SK-N-SH (cell line): Measurements from ENCODE around the gene IL2. TPM values are rescaled to one million over a fixed set of nuclear protein-coding genes. Genes with fewer than 3 reads are reported as not detected.

ENCODE experiments used
- CTCF ChIA-PET: fragments of 300-600, 350-600 bp; formaldehyde crosslinking; extraction: SDS; loops from one replicate; lab custom pipeline; 2021; lab: Yijun Ruan, JAX
- POLR2A ChIA-PET: fragments of 350-600 bp; sonication (Branson Sonifier 250); formaldehyde crosslinking; extraction: SDS; loops from one replicate; lab custom pipeline; 2020; ENCODE audit warnings: antibody characterized with exemption, inconsistent platforms; lab: Yijun Ruan, JAX
- DNase-seq: peaks from one replicate; pipeline ENCODE4 v3.0.0; 2012
- H2AFZ ChIP-seq: fragments of 200-600 bp; sonication (generic); 2 replicates; pipeline ENCODE4 v1.8.1; 2016; ENCODE audit warnings: antibody characterized with exemption, mild to moderate bottlenecking, low read depth
- H3F3A ChIP-seq: fragments of 200-600 bp; sonication (generic); replicated peaks from 2 replicates; pipeline ENCODE3; 2016; ENCODE audit warnings: antibody characterized with exemption, mild to moderate bottlenecking; ENCODE audit not compliant: insufficient read depth
- H3K27ac ChIP-seq, 2 experiments: fragments of 200-500 bp in 1 of 2; fragments of 200-600 bp in 1 of 2; sonication (Bioruptor generic) in 1 of 2; sonication (generic), shearing (Covaris generic) in 1 of 2; 2 replicates each; pipeline versions ENCODE4 v1.5.1 to v1.6.1; 2014 to 2016; ENCODE audit warnings: low read depth in 2 of 2, inconsistent platforms in 1 of 2, low read length in 1 of 2, mild to moderate bottlenecking in 1 of 2, mixed read lengths in 1 of 2
- H3K27me3 ChIP-seq: fragments of 200-600 bp; sonication (generic), shearing (Covaris generic); 2 replicates; pipeline ENCODE4 v1.6.1; 2016; ENCODE audit warnings: mixed run types; ENCODE audit not compliant: insufficient read depth
- H3K36me3 ChIP-seq, 2 experiments: fragments of 200-500 bp in 1 of 2; fragments of 200-600 bp in 1 of 2; sonication (Bioruptor generic) in 1 of 2; sonication (generic) in 1 of 2; replicated peaks in 1 of 2; 2 replicates each; pipeline versions ENCODE3 to v1.5.1; 2014 to 2016; ENCODE audit warnings: low read length in 1 of 2, mild to moderate bottlenecking in 1 of 2; ENCODE audit not compliant: insufficient read depth in 2 of 2, control insufficient read depth in 1 of 2
- H3K4me1 ChIP-seq, 2 experiments: fragments of 200-500 bp in 1 of 2; fragments of 200-600 bp in 1 of 2; sonication (Bioruptor generic) in 1 of 2; sonication (generic), shearing (Covaris generic) in 1 of 2; 2 replicates each; pipeline versions ENCODE4 v1.5.1 to v1.6.1; 2014 to 2016; ENCODE audit warnings: low read depth in 1 of 2, low read length in 1 of 2, mixed run types in 1 of 2; ENCODE audit not compliant: insufficient read depth in 2 of 2, control insufficient read depth in 1 of 2
- H3K4me2 ChIP-seq: fragments of 200-600 bp; sonication (generic), shearing (Covaris generic); 2 replicates; pipeline ENCODE4 v1.6.1; 2017; ENCODE audit warnings: mixed run types
- H3K4me3 ChIP-seq, 2 experiments: fragments of 200-500 bp in 1 of 2; fragments of 200-600 bp in 1 of 2; sonication (Bioruptor generic) in 1 of 2; sonication (generic), shearing (Covaris generic) in 1 of 2; 2 replicates each; pipeline versions ENCODE4 v1.5.1 to v1.8.1; 2014 to 2016; ENCODE audit warnings: low read depth in 2 of 2, inconsistent platforms in 1 of 2, low read length in 1 of 2, mild to moderate bottlenecking in 1 of 2, mixed read lengths in 1 of 2, moderate library complexity in 1 of 2
- H3K79me2 ChIP-seq: fragments of 200-600 bp; sonication (generic); 2 replicates; pipeline ENCODE4 v1.8.1; 2017; ENCODE audit warnings: mild to moderate bottlenecking; ENCODE audit not compliant: insufficient read depth
- H3K9ac ChIP-seq: fragments of 200-600 bp; sonication (generic); 2 replicates; pipeline ENCODE4 v1.6.1; 2017; ENCODE audit warnings: mixed run types
- H3K9me2 ChIP-seq: fragments of 200-600 bp; sonication (generic); 2 replicates; pipeline ENCODE4 v1.6.1; 2017; ENCODE audit warnings: mixed run types
- H3K9me3 ChIP-seq: fragments of 200-600 bp; sonication (generic); 2 replicates; pipeline ENCODE4 v1.6.1; 2017; ENCODE audit warnings: mixed run types, mild to moderate bottlenecking, moderate library complexity
- H4K20me1 ChIP-seq: fragments of 200-600 bp; sonication (generic); 2 replicates; pipeline ENCODE4 v1.6.1; 2017; ENCODE audit warnings: mild to moderate bottlenecking, mixed run types; ENCODE audit not compliant: insufficient read depth
- EP300 ChIP-seq, 2 experiments: IDR thresholded peaks; 2 replicates each; pipeline versions ENCODE4 v1.4.0 to v1.6.1; 2012; ENCODE audit warnings: borderline replicate concordance in 1 of 2, low read depth in 1 of 2, low read length in 1 of 2
- EZH2phosphoT487 ChIP-seq: fragments of 200-600 bp; sonication (generic); IDR thresholded peaks from 2 replicates; pipeline ENCODE4 v1.6.1; 2017; ENCODE audit warnings: low read depth, mixed run types, mild to moderate bottlenecking, antibody characterized with exemption, moderate library complexity, borderline replicate concordance
- FOSL2 ChIP-seq: IDR thresholded peaks from 2 replicates; pipeline ENCODE4 v1.4.0; 2012; ENCODE audit warnings: low read depth, mild to moderate bottlenecking, moderate library complexity, borderline replicate concordance
- FOXJ3 ChIP-seq: sonication (generic); formaldehyde crosslinking; IDR thresholded peaks from 2 replicates; pipeline ENCODE4 v1.5.1; 2020; ENCODE audit warnings: mild to moderate bottlenecking, missing genetic modification reagents
- FOXM1 ChIP-seq: IDR thresholded peaks from 2 replicates; pipeline ENCODE4 v1.4.0; 2012; ENCODE audit warnings: low read depth, mild to moderate bottlenecking
- NRF1 ChIP-seq: IDR thresholded peaks from 2 replicates; pipeline ENCODE4 v1.6.1; 2012; ENCODE audit warnings: low read depth, mild to moderate bottlenecking, low read length
- POLR2AphosphoS5 ChIP-seq: IDR thresholded peaks from 2 replicates; pipeline ENCODE4 v1.6.1; 2012; ENCODE audit warnings: low read depth, low read length
- RAD21 ChIP-seq: IDR thresholded peaks from 2 replicates; pipeline ENCODE4 v1.6.1; 2012; ENCODE audit warnings: mild to moderate bottlenecking, low read length
- RFX5 ChIP-seq: IDR thresholded peaks from 2 replicates; pipeline ENCODE4 v1.6.1; 2012; ENCODE audit warnings: mild to moderate bottlenecking, improper control_type of control experiment, low read length
- SIN3A ChIP-seq: IDR thresholded peaks from 2 replicates; pipeline ENCODE4 v1.6.1; 2012; ENCODE audit warnings: low read depth, mild to moderate bottlenecking, low read length, moderate library complexity, borderline replicate concordance
- TAF1 ChIP-seq: IDR thresholded peaks from 2 replicates; pipeline ENCODE4 v1.6.1; 2012; ENCODE audit warnings: low read depth, mild to moderate bottlenecking, low read length, moderate library complexity, borderline replicate concordance
- TCF12 ChIP-seq: IDR thresholded peaks from 2 replicates; pipeline ENCODE4 v1.4.0; 2012
- YY1 ChIP-seq: IDR thresholded peaks from 2 replicates; pipeline ENCODE4 v1.4.0; 2012; ENCODE audit warnings: low read depth, mild to moderate bottlenecking
- WGBS: methylation state at CpG from one replicate; pipeline ENCODE4 v1.1.6; 2017; ENCODE audit warnings: low lambda C conversion rate; 5-methylcytosine and 5-hydroxymethylcytosine counted together
- polyA plus RNA-seq, 3 experiments: library from polyadenylated mRNA; depleted of rRNA; stranded (reverse); fragments of >200 nt; gene quantifications; 2 replicates each; pipeline ENCODE4 v1.2.3, GENCODE V29; 2012
- TF ChIP-seq, protein P1 (sequence below): fragments of 200-600 bp; sonication (generic); IDR thresholded peaks from 2 replicates; pipeline ENCODE4 v1.6.1; 2017; ENCODE audit warnings: antibody characterized with exemption, mild to moderate bottlenecking, moderate library complexity
- TF ChIP-seq, protein P2 (sequence below): fragments of 150-350 bp; IDR thresholded peaks from 2 replicates; pipeline ENCODE4 v1.6.1; 2016; ENCODE audit warnings: mild to moderate bottlenecking, low read depth, low read length
- TF ChIP-seq, protein P3 (sequence below): IDR thresholded peaks from 2 replicates; pipeline ENCODE4 v1.4.0; 2012; ENCODE audit warnings: low read depth

The IL2 gene
- polyA plus RNA-seq, 1 of the 3 experiments (the other 2 are of a cell fraction) = not detected

GRCh38 chr4:122476745-122477144, 20.2 kb upstream of the IL2 start:
- H3K79me2 ChIP-seq = no peaks in the 10 kb centered on the region
- H3K9me2 ChIP-seq = no peaks in the 10 kb centered on the region
- no peak overlapping the region for H3K9ac ChIP-seq
- no peak overlapping the region for H3K4me3 ChIP-seq
- H2AFZ ChIP-seq = no peak overlapping the region
- TF ChIP-seq TAF1 (no peak), NRF1 (no peak), TCF12 (no peak), FOSL2 (no peak), RAD21 (no peak), EZH2phosphoT487 (no peak), RFX5 (no peak), POLR2AphosphoS5 (no peak), EP300 (IDR thresholded peaks at IDR 0.05; ENCODE audit: borderline replicate concordance in 1 of 2, low read depth in 1 of 2, low read length in 1 of 2) (no peak), YY1 (no peak)
- TF ChIP-seq, protein P1, sequence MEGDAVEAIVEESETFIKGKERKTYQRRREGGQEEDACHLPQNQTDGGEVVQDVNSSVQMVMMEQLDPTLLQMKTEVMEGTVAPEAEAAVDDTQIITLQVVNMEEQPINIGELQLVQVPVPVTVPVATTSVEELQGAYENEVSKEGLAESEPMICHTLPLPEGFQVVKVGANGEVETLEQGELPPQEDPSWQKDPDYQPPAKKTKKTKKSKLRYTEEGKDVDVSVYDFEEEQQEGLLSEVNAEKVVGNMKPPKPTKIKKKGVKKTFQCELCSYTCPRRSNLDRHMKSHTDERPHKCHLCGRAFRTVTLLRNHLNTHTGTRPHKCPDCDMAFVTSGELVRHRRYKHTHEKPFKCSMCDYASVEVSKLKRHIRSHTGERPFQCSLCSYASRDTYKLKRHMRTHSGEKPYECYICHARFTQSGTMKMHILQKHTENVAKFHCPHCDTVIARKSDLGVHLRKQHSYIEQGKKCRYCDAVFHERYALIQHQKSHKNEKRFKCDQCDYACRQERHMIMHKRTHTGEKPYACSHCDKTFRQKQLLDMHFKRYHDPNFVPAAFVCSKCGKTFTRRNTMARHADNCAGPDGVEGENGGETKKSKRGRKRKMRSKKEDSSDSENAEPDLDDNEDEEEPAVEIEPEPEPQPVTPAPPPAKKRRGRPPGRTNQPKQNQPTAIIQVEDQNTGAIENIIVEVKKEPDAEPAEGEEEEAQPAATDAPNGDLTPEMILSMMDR = no peak
- TF ChIP-seq, protein P2, sequence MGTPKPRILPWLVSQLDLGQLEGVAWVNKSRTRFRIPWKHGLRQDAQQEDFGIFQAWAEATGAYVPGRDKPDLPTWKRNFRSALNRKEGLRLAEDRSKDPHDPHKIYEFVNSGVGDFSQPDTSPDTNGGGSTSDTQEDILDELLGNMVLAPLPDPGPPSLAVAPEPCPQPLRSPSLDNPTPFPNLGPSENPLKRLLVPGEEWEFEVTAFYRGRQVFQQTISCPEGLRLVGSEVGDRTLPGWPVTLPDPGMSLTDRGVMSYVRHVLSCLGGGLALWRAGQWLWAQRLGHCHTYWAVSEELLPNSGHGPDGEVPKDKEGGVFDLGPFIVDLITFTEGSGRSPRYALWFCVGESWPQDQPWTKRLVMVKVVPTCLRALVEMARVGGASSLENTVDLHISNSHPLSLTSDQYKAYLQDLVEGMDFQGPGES = no peak
- TF ChIP-seq, protein P3, sequence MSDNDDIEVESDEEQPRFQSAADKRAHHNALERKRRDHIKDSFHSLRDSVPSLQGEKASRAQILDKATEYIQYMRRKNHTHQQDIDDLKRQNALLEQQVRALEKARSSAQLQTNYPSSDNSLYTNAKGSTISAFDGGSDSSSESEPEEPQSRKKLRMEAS = no peak
- no peaks in the 10 kb centered on the region for H3K4me1 ChIP-seq
- H4K20me1 ChIP-seq = no peaks in the 10 kb centered on the region
- WGBS = 2% methylated on average over 1 of the region's 1 CpG
- ChIA-PET POLR2A (no interaction called here), CTCF (no interaction called here)
- H3K27ac ChIP-seq = no peak overlapping the region
- no peaks in the 10 kb centered on the region for H3K36me3 ChIP-seq
- no peaks in the 10 kb centered on the region for H3K9me3 ChIP-seq
- H3K4me2 ChIP-seq = no peak overlapping the region
- no peaks in the 10 kb centered on the region for H3K27me3 ChIP-seq
- H3F3A ChIP-seq = no peaks in the 10 kb centered on the region
- no peak for DNase-seq

GRCh38 chr4:122476126-122476525, 19.6 kb upstream of the IL2 start:
- no peak overlapping the region for H3K4me2 ChIP-seq
- H2AFZ ChIP-seq = no peak overlapping the region
- no peaks in the 10 kb centered on the region for H3K36me3 ChIP-seq
- WGBS = 0% methylated on average over 1 of the region's 1 CpG
- H3K27ac ChIP-seq = no peak overlapping the region
- no peaks in the 10 kb centered on the region for H3F3A ChIP-seq
- H3K9ac ChIP-seq = no peak overlapping the region
- H3K79me2 ChIP-seq = no peaks in the 10 kb centered on the region
- ChIA-PET CTCF (no interaction called here), POLR2A (no interaction called here)
- H3K9me2 ChIP-seq = no peaks in the 10 kb centered on the region
- H3K9me3 ChIP-seq = no peaks in the 10 kb centered on the region
- DNase-seq = no peak
- no peaks in the 10 kb centered on the region for H3K4me1 ChIP-seq
- H3K4me3 ChIP-seq = no peak overlapping the region
- H3K27me3 ChIP-seq = no peaks in the 10 kb centered on the region
- no peaks in the 10 kb centered on the region for H4K20me1 ChIP-seq
- no peak for TF ChIP-seq FOSL2
- no peak for TF ChIP-seq TAF1
- TF ChIP-seq FOXM1 = no peak
- TF ChIP-seq SIN3A = no peak
- no peak for TF ChIP-seq FOXJ3
